Measurements from ENCODE around the gene ADGRD1.

ADGRD1 gene

GRCh38 chr12:130959632-130960031, 5.9 kb downstream of the ADGRD1 start:
- H3K79me1 ChIP-seq (ENCODE audit: low read length): peaks cover 2% of the 10 kb centered on the region
- no peak overlapping the region for H2BK120ac ChIP-seq (ENCODE audit: insufficient read depth, low read length, poor library complexity)
- H2AK5ac ChIP-seq (ENCODE audit: low read length): no peak overlapping the region
- H2BK5ac ChIP-seq (ENCODE audit: low read depth, low read length, poor library complexity): no peak overlapping the region
- no peak overlapping the region for H2AFZ ChIP-seq (ENCODE audit: insufficient read depth, low read length, poor library complexity)
- H3K4me3 ChIP-seq (ENCODE audit: low read depth, low read length): no peak overlapping the region
- no peak overlapping the region for H3K4ac ChIP-seq (ENCODE audit: low read depth, low read length)
- H4K8ac ChIP-seq (ENCODE audit: low read depth, low read length): no peak overlapping the region
- WGBS (ENCODE audit: extremely low coverage, insufficient coverage, insufficient read length): no CpG with 5 or more reads among the region's 8 CpGs
- no peak overlapping the region for H4K12ac ChIP-seq (ENCODE audit: low read depth, low read length)
- H3K9me3 ChIP-seq (ENCODE audit: insufficient read depth, low read depth, low read length): peaks cover 8% of the 10 kb centered on the region
- DNase-seq: no peak
- no peaks in the 10 kb centered on the region for H3K27me3 ChIP-seq (ENCODE audit: insufficient read depth, low read length)
- H3K23ac ChIP-seq (ENCODE audit: low read length): no peak overlapping the region
- H3K79me2 ChIP-seq (ENCODE audit: control insufficient read depth, insufficient read depth, low read length, poor library complexity): no peaks in the 10 kb centered on the region
- H3K14ac ChIP-seq (ENCODE audit: low read length): no peak overlapping the region
- no peak overlapping the region for H3K4me2 ChIP-seq (ENCODE audit: low read length)
- H4K91ac ChIP-seq (ENCODE audit: low read depth, low read length): no peak overlapping the region
- H2BK12ac ChIP-seq (ENCODE audit: low read length): no peak overlapping the region
- peaks cover under 1 to 3% of the 10 kb centered on the region in 2 experiments for H3K4me1 ChIP-seq (ENCODE audit: control insufficient read depth in 1 of 2, insufficient read depth in 2 of 2, low read length in 2 of 2)
- no peak overlapping the region for H3K9ac ChIP-seq (ENCODE audit: low read length)
- no peak overlapping the region for H3K27ac ChIP-seq (ENCODE audit: low read depth, low read length)
- no peaks in the 10 kb centered on the region for H3K36me3 ChIP-seq (ENCODE audit: control insufficient read depth in 1 of 2, insufficient read depth in 2 of 2, low read length in 2 of 2)
- no peak overlapping the region for H3K18ac ChIP-seq (ENCODE audit: low read length)

GRCh38 chr12:130960058-130960457, 6.4 kb downstream of the ADGRD1 start:
- Histone ChIP-seq H3K27me3 (ENCODE audit: insufficient read depth, low read length) (no peaks in the 10 kb centered on the region), H2AK5ac (ENCODE audit: low read length) (no peak overlapping the region), H3K79me1 (ENCODE audit: low read length) (peaks cover 2% of the 10 kb centered on the region), H3K79me2 (ENCODE audit: control insufficient read depth, insufficient read depth, low read length, poor library complexity) (no peaks in the 10 kb centered on the region), H4K91ac (ENCODE audit: low read depth, low read length) (no peak overlapping the region), H3K18ac (ENCODE audit: low read length) (no peak overlapping the region), H3K4me3 (ENCODE audit: low read depth, low read length) (no peak overlapping the region), H4K8ac (ENCODE audit: low read depth, low read length) (no peak overlapping the region), H3K4ac (ENCODE audit: low read depth, low read length) (no peak overlapping the region), H2BK12ac (ENCODE audit: low read length) (no peak overlapping the region), H3K27ac (ENCODE audit: low read depth, low read length) (no peak overlapping the region), H3K4me1 (ENCODE audit: control insufficient read depth in 1 of 2, insufficient read depth in 2 of 2, low read length in 2 of 2) (peaks cover 0 to 2% of the 10 kb centered on the region in 2 experiments), H3K23ac (ENCODE audit: low read length) (no peak overlapping the region), H2BK120ac (ENCODE audit: insufficient read depth, low read length, poor library complexity) (no peak overlapping the region), H2BK5ac (ENCODE audit: low read depth, low read length, poor library complexity) (no peak overlapping the region), H3K36me3 (ENCODE audit: control insufficient read depth in 1 of 2, insufficient read depth in 2 of 2, low read length in 2 of 2) (no peaks in the 10 kb centered on the region), H3K9ac (ENCODE audit: low read length) (no peak overlapping the region), H3K4me2 (ENCODE audit: low read length) (no peak overlapping the region), H3K9me3 (ENCODE audit: insufficient read depth, low read depth, low read length) (peaks cover 8% of the 10 kb centered on the region), H4K12ac (ENCODE audit: low read depth, low read length) (no peak overlapping the region), H3K14ac (ENCODE audit: low read length) (no peak overlapping the region), H2AFZ (ENCODE audit: insufficient read depth, low read length, poor library complexity) (no peak overlapping the region)
- no peak for DNase-seq
- WGBS (ENCODE audit: extremely low coverage, insufficient coverage, insufficient read length): no CpG with 5 or more reads among the region's 3 CpGs

- Histone ChIP-seq H3K79me1 (ENCODE audit: low read length) (no peaks in the 10 kb centered on the region), H3K4ac (ENCODE audit: low read depth, low read length) (no peak overlapping the region), H3K9me3 (ENCODE audit: insufficient read depth, low read depth, low read length) (peaks cover 8% of the 10 kb centered on the region), H3K27ac (ENCODE audit: low read depth, low read length) (no peak overlapping the region), H3K18ac (ENCODE audit: low read length) (no peak overlapping the region), H3K4me1 (ENCODE audit: control insufficient read depth in 1 of 2, insufficient read depth in 2 of 2, low read length in 2 of 2) (no peaks in the 10 kb centered on the region), H2BK120ac (ENCODE audit: insufficient read depth, low read length, poor library complexity) (no peak overlapping the region), H2AK5ac (ENCODE audit: low read length) (no peak overlapping the region), H3K4me3 (ENCODE audit: low read depth, low read length) (no peak overlapping the region), H3K4me2 (ENCODE audit: low read length) (no peak overlapping the region), H3K79me2 (ENCODE audit: control insufficient read depth, insufficient read depth, low read length, poor library complexity) (no peaks in the 10 kb centered on the region), H3K27me3 (ENCODE audit: insufficient read depth, low read length) (no peaks in the 10 kb centered on the region), H3K14ac (ENCODE audit: low read length) (no peak overlapping the region), H3K9ac (ENCODE audit: low read length) (peak overlapping the region; percentile 45), H3K36me3 (ENCODE audit: control insufficient read depth in 1 of 2, insufficient read depth in 2 of 2, low read length in 2 of 2) (no peaks in the 10 kb centered on the region), H4K8ac (ENCODE audit: low read depth, low read length) (no peak overlapping the region), H3K23ac (ENCODE audit: low read length) (no peak overlapping the region), H4K91ac (ENCODE audit: low read depth, low read length) (no peak overlapping the region), H2BK5ac (ENCODE audit: low read depth, low read length, poor library complexity) (no peak overlapping the region), H4K12ac (ENCODE audit: low read depth, low read length) (no peak overlapping the region), H2BK12ac (ENCODE audit: low read length) (no peak overlapping the region), H2AFZ (ENCODE audit: insufficient read depth, low read length, poor library complexity) (no peak overlapping the region)
- DNase-seq: no peak
- WGBS (ENCODE audit: extremely low coverage, insufficient coverage, insufficient read length): no CpG with 5 or more reads among the region's 8 CpGs
Measured at GRCh38 chr12:130960787-130961186, 7.1 kb downstream of the ADGRD1 start.

DNA sequence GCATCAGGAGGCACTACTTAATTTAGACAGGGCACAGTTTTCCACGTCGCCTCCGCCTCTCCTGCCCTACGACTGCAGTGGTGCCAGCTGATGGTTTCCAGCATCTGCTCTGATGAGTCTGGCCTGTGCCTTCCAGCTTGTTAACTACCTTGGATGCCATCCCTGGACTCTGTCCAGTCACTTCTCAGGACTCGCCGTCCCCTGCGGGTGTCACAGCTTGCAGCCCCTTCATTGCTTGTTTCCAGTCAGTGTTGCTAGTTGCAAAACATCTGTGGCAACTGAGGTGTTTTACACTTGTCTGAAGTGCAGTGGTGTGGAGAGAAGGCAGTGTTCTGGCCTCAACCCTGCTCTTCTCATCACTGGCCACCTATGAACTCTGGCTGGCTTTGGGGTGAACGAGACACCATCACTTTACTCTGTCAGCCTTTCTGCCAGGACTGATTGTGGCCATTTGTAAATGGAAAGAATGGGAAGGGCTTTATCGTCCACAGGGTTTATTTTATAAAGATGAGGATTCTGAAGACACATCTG, 8.3 kb downstream of the ADGRD1 start:
- no peak for DNase-seq
- H2BK5ac ChIP-seq (ENCODE audit: low read depth, low read length, poor library complexity): no peak overlapping the region
- H3K79me1 ChIP-seq (ENCODE audit: low read length): no peaks in the 10 kb centered on the region
- no peak overlapping the region for H3K9ac ChIP-seq (ENCODE audit: low read length)
- no peak overlapping the region for H3K4me2 ChIP-seq (ENCODE audit: low read length)
- H4K8ac ChIP-seq (ENCODE audit: low read depth, low read length): no peak overlapping the region
- H4K91ac ChIP-seq (ENCODE audit: low read depth, low read length): no peak overlapping the region
- H2AFZ ChIP-seq (ENCODE audit: insufficient read depth, low read length, poor library complexity): no peak overlapping the region
- no peak overlapping the region for H3K4ac ChIP-seq (ENCODE audit: low read depth, low read length)
- peaks cover 7% of the 10 kb centered on the region for H3K9me3 ChIP-seq (ENCODE audit: insufficient read depth, low read depth, low read length)
- H3K27ac ChIP-seq (ENCODE audit: low read depth, low read length): no peak overlapping the region
- no peak overlapping the region for H4K12ac ChIP-seq (ENCODE audit: low read depth, low read length)
- no peaks in the 10 kb centered on the region for H3K4me1 ChIP-seq (ENCODE audit: control insufficient read depth in 1 of 2, insufficient read depth in 2 of 2, low read length in 2 of 2)
- no peaks in the 10 kb centered on the region for H3K36me3 ChIP-seq (ENCODE audit: control insufficient read depth in 1 of 2, insufficient read depth in 2 of 2, low read length in 2 of 2)
- no peak overlapping the region for H3K4me3 ChIP-seq (ENCODE audit: low read depth, low read length)
- no peaks in the 10 kb centered on the region for H3K27me3 ChIP-seq (ENCODE audit: insufficient read depth, low read length)
- no peak overlapping the region for H2BK12ac ChIP-seq (ENCODE audit: low read length)
- no CpG with 5 or more reads among the region's 9 CpGs for WGBS (ENCODE audit: extremely low coverage, insufficient coverage, insufficient read length)
- no peak overlapping the region for H2AK5ac ChIP-seq (ENCODE audit: low read length)
- no peak overlapping the region for H3K23ac ChIP-seq (ENCODE audit: low read length)
- no peak overlapping the region for H3K18ac ChIP-seq (ENCODE audit: low read length)
- no peak overlapping the region for H2BK120ac ChIP-seq (ENCODE audit: insufficient read depth, low read length, poor library complexity)
- H3K79me2 ChIP-seq (ENCODE audit: control insufficient read depth, insufficient read depth, low read length, poor library complexity): no peaks in the 10 kb centered on the region
- H3K14ac ChIP-seq (ENCODE audit: low read length): no peak overlapping the region

Data from trophoblast cell (in vitro differentiated cells and primary cell).